Measurements from ENCODE around the gene CBY1.

CBY1 gene

DNA sequence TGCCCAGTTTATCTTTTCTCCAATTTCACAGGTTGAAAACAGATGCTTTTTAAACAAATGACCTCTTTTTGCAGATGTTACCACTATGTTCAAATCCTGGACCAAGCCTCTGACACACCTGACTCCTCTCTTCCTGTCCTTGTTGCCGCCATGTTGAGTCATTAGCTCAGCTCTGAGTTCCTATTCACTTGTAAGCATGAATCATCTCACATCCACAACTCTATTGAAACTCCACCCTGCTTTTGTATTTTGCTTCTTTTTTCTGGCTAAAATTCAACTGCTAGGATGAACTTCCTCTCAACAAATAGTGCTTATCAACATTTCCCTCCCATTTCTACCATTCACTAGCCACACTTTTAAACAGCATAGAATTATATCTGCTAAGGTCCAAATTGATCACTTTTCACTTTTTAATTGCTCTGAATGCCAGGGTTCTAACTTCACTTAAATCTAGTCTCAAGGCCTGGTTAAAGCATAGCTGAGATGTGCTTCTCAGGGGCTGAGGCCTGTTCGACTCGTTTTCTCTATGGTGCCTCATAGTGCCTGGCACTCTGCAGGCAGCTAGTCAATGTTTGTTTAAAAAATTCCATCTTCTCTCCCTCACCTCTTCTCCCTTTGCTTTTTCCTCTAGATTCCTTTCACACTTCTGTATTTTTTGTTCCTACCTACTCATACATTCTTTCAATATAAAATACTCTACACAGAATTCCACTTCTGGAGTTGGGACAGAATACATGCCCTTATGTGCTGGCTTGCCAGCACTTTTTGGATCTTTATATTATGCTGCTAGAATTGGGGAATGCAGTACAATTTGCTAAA, 40.4 kb downstream of the CBY1 start:
- DNase-seq (ENCODE audit: insufficient read length, low spot score) (no peak), FAIRE-seq (no peak)
- TF ChIP-seq CTCF (IDR thresholded peaks at IDR 0.05; ENCODE audit: insufficient read depth, missing control alignments) = no peak

DNA sequence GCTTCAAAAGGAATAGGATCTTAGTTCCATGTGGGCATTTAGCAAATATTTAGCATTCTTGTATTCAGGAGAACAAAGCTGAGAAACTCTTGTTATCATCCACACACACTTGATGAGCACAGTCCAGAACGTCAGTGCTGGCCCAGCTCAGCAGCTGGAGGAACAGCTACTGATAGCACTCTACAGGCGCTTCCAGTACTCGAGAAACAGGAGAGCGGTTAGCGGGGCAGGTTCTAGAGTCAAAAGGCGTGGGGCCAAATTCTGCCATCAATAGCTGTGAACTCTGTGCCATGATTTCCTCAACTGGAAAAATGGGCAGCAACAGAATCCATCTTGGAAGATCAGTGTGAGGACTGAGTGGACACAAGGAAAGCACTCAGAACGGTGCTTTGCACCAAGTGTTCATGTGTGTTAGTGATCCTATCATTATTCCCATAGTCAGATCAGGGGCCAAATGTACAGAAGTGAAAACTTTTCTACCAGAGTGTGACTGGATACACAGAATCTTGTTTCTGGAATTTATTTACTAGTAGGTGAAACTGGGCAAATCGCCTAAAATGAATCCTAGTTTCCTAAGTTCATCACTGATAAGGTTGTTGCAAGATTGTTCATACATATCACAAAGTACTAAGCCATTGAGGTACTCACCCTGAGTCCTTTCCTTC, 41.1 kb downstream of the CBY1 start:
- DNase-seq (ENCODE audit: insufficient read length, low spot score) (no peak), FAIRE-seq (no peak)
- TF ChIP-seq CTCF (IDR thresholded peaks at IDR 0.05; ENCODE audit: insufficient read depth, missing control alignments) = no peak

GRCh38 chr22:38698407-38699094, 42.1 kb downstream of the CBY1 start:
- TF ChIP-seq CTCF (IDR thresholded peaks at IDR 0.05; ENCODE audit: insufficient read depth, missing control alignments) = no peak
- FAIRE-seq (no peak), DNase-seq (ENCODE audit: insufficient read length, low spot score) (no peak)

GRCh38 chr22:38699143-38699542, 42.7 kb downstream of the CBY1 start:
- FAIRE-seq (no peak), DNase-seq (ENCODE audit: insufficient read length, low spot score) (no peak)
- TF ChIP-seq CTCF (IDR thresholded peaks at IDR 0.05; ENCODE audit: insufficient read depth, missing control alignments) = no peak

- FAIRE-seq (no peak), DNase-seq (ENCODE audit: insufficient read length, low spot score) (no peak)
- TF ChIP-seq CTCF (IDR thresholded peaks at IDR 0.05; ENCODE audit: insufficient read depth, missing control alignments) = no peak
Observed at GRCh38 chr22:38699784-38700183, 43.3 kb downstream of the CBY1 start.

GRCh38 chr22:38700270-38700788, 43.9 kb downstream of the CBY1 start:
- FAIRE-seq = no peak

More at GRCh38 chr22:38700270-38700788, 43.9 kb downstream of the CBY1 start:
- no peak for TF ChIP-seq CTCF (IDR thresholded peaks at IDR 0.05; ENCODE audit: insufficient read depth, missing control alignments)
- no peak for DNase-seq (ENCODE audit: insufficient read length, low spot score)

All from D721Med (cell line).